H1 (cell line): ENCODE data around the gene KRT13. TPM values are rescaled to one million over a fixed set of nuclear protein-coding genes. Genes with fewer than 3 reads are reported as not detected.

Experiments used
- CHD1 ChIP-seq: IDR thresholded peaks from 2 replicates; pipeline ENCODE4 v1.6.1; 2012; ENCODE audit warnings: low read depth, low read length, improper control_type of control experiment
- CTBP2 ChIP-seq: IDR thresholded peaks from 2 replicates; pipeline ENCODE4 v1.7.0; 2011; ENCODE audit warnings: borderline replicate concordance, mild to moderate bottlenecking, moderate library complexity, mixed read lengths, low read length; ENCODE audit not compliant: insufficient read depth, insufficient read length
- EZH2 ChIP-seq: fragments of 200-600 bp; sonication (generic); IDR thresholded peaks from 2 replicates; pipeline ENCODE4 v1.7.1; 2012; ENCODE audit warnings: low read depth, mild to moderate bottlenecking, moderate library complexity, low read length, inconsistent platforms; ENCODE audit not compliant: severe bottlenecking
- polyA plus RNA-seq, 7 experiments: library from polyadenylated mRNA; depleted of rRNA in 3 of 7; stranded (reverse) in 5 of 7; unstranded in 2 of 7; fragments of >200 nt in 5 of 7; fragments of 200-250 nt in 2 of 7; gene quantifications; 1 replicate in 5 of 7; 2 replicates in 1 of 7; 4 replicates in 1 of 7; pipeline versions ENCODE4 v1.2.1 to v1.2.3, GENCODE V29; 2011 to 2013; ENCODE audit warnings: missing spikeins in 2 of 7, mixed read lengths in 2 of 7
- total RNA-seq: library from RNA; stranded (reverse); fragmentation: NEBNext Ultra II Directional; extraction: Animal tissue kit (Norgen Biotek cat#: 25700); gene quantifications from 2 replicates; pipeline ENCODE4 v1.2.1, GENCODE V29; 2021
- TF ChIP-seq, protein P1 (sequence below): IDR thresholded peaks from 2 replicates; pipeline ENCODE4 v1.6.1; 2012; ENCODE audit warnings: inconsistent platforms

The KRT13 gene
- total and polyA plus RNA-seq, 2 of the 8 experiments (the other 6 are each of a cell fraction or from before 2014, with no cell fraction given) = 0.09 TPM; not detected in 1

- TF ChIP-seq CTBP2 = no peak
- TF ChIP-seq, protein P1, sequence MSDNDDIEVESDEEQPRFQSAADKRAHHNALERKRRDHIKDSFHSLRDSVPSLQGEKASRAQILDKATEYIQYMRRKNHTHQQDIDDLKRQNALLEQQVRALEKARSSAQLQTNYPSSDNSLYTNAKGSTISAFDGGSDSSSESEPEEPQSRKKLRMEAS = no peak
- no peak for TF ChIP-seq EZH2
- TF ChIP-seq CHD1 = no peak
These were observed 37.9 kb downstream of the KRT13 start (continued) for GRCh38 chr17:41467561-41467960.
